H1 (cell line): Measurements from ENCODE around the gene TTC4. TPM values are rescaled to one million over a fixed set of nuclear protein-coding genes. Genes with fewer than 3 reads are reported as not detected.

Source experiments
- FOSL1 ChIP-seq: IDR thresholded peaks from 2 replicates; pipeline ENCODE4 v1.6.1; 2011; ENCODE audit warnings: mild to moderate bottlenecking, low read depth, low read length, moderate library complexity; ENCODE audit not compliant: insufficient read depth
- polyA plus RNA-seq, 7 experiments: library from polyadenylated mRNA; depleted of rRNA in 3 of 7; stranded (reverse) in 5 of 7; unstranded in 2 of 7; fragments of >200 nt in 5 of 7; fragments of 200-250 nt in 2 of 7; gene quantifications; 1 replicate in 5 of 7; 2 replicates in 1 of 7; 4 replicates in 1 of 7; pipeline versions ENCODE4 v1.2.1 to v1.2.3, GENCODE V29; 2011 to 2013; ENCODE audit warnings: missing spikeins in 2 of 7, mixed read lengths in 2 of 7
- total RNA-seq: library from RNA; stranded (reverse); fragmentation: NEBNext Ultra II Directional; extraction: Animal tissue kit (Norgen Biotek cat#: 25700); gene quantifications from 2 replicates; pipeline ENCODE4 v1.2.1, GENCODE V29; 2021

TTC4 gene
- total and polyA plus RNA-seq, 2 of the 8 experiments (the other 6 are each of a cell fraction or from before 2014, with no cell fraction given): 21.0 to 25.1 TPM

DNA sequence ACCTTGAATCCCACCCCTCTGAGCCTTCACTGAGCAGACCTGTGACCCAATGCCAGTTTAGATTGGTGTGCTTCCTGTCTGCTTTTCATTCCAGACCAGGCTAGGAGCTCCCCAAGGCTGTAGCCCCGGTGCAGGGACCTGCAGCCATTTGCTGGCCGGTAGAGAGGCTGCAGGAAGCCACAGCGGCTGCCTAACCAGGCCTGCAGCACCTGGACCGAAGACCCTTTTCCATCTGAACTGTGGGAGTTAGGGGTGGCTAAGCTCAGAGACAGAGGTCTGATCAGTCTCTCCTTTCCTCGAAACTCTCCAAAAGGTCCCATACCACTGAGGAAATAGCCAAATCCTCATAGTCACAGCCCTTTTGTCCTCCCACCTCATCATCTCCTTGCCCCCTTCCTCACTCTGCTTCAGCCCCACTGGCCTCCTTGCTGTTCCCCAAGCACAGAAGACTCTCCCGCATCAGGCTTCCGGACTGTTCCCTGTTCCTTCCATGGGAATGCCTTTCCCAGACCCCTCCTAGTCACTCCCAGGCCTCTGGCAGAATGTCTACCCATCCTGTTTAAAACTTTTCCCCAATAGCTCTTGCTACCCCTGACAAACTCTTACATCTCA is 674 bp upstream of the TTC4 start (continued):
- no peak for TF ChIP-seq FOSL1
- TF ChIP-seq, all 59 proteins: peak for 0
